Amygdala (tissue), 56 donors: Measurements from ENCODE around the gene TBXA2R.
"Not testable (repeated sequence)": the region's sequence is repeated elsewhere in the genome, so short reads cannot be mapped to it uniquely, and the experiment has no call there.

Source experiments
- DNase-seq, 56 donors: peaks; one replicate each; lab custom pipeline; 2025; lab: John Stamatoyannopoulos, UW

TBXA2R gene

GRCh38 chr19:3585301-3586126 is 21.2 kb downstream of the TBXA2R start, which contains the start of gene GIPC3:
Gene GIPC3, plus strand, starts transcription at chr19:3585478. Its CDS starts 120 bp downstream, at chr19:3585598.
- DNase-seq = no peak

- DNase-seq = not testable (repeated sequence)
Observed at GRCh38 chr19:3584036-3584802, 22.5 kb downstream of the TBXA2R start.

GRCh38 chr19:3581792-3582191 is 24.9 kb downstream of the TBXA2R start:
- not testable (repeated sequence) for DNase-seq

- DNase-seq = peak in 5 of 56 donors; percentile 7 to 35 (median 17)
Observed at GRCh38 chr19:3580156-3580934, 26.3 kb downstream of the TBXA2R start.

GRCh38 chr19:3578390-3578789 is 28.3 kb downstream of the TBXA2R start:
- DNase-seq = no peak

GRCh38 chr19:3577723-3578344 is 28.8 kb downstream of the TBXA2R start:
- DNase-seq = no peak

- peak in 39 of 56 donors; percentile 10 to 89 (median 40) for DNase-seq
Observed at GRCh38 chr19:3576696-3577443, 29.8 kb downstream of the TBXA2R start.

- DNase-seq = no peak
Observed at GRCh38 chr19:3575949-3576673, 30.6 kb downstream of the TBXA2R start.

- peak in 7 of 56 donors; percentile 6 to 34 (median 18) for DNase-seq
Observed at GRCh38 chr19:3575260-3575741, 31.4 kb downstream of the TBXA2R start.

- DNase-seq = peak in 47 of 56 donors; percentile 6 to 94 (median 65)
Observed at GRCh38 chr19:3573858-3574637, 32.6 kb downstream of the TBXA2R start.

GRCh38 chr19:3573162-3573857 is 33.4 kb downstream of the TBXA2R start:
- DNase-seq = peak in 1 of 56 donors; percentile 55

- DNase-seq = no peak
Observed at GRCh38 chr19:3572855-3573161, 33.9 kb downstream of the TBXA2R start, which contains the start of gene HMG20B. Gene HMG20B, plus strand, starts transcription at chr19:3572944. Its CDS starts 366 bp downstream, at chr19:3573310.

- DNase-seq = peak; percentile 70 to 100 (median 99)
Observed at GRCh38 chr19:3572132-3572854, 34.4 kb downstream of the TBXA2R start.

GRCh38 chr19:3570606-3571011 is 36.1 kb downstream of the TBXA2R start:
- DNase-seq = peak in 32 of 56 donors; percentile 16 to 79 (median 54)

- not testable (repeated sequence) for DNase-seq
Observed at GRCh38 chr19:3570042-3570441, 36.6 kb downstream of the TBXA2R start.

- no peak for DNase-seq
Observed at GRCh38 chr19:3565139-3565538, 41.5 kb downstream of the TBXA2R start.
